OCI-LY3 (cell line): Measurements from ENCODE around the gene SLC26A11.

Experiments used
- CTCF ChIP-seq: fragments of 200-600, 300-600 bp; sonication (generic); IDR thresholded peaks from 2 replicates; pipeline ENCODE4 v1.5.1; 2014; ENCODE audit warnings: antibody characterized with exemption, low read length, low read depth
- EZH2phosphoT487 ChIP-seq: fragments of 200-600 bp; shearing (Covaris generic); IDR thresholded peaks from 2 replicates; pipeline ENCODE4 v1.6.1; 2018; ENCODE audit warnings: antibody characterized with exemption, mixed run types, low read depth

DNA sequence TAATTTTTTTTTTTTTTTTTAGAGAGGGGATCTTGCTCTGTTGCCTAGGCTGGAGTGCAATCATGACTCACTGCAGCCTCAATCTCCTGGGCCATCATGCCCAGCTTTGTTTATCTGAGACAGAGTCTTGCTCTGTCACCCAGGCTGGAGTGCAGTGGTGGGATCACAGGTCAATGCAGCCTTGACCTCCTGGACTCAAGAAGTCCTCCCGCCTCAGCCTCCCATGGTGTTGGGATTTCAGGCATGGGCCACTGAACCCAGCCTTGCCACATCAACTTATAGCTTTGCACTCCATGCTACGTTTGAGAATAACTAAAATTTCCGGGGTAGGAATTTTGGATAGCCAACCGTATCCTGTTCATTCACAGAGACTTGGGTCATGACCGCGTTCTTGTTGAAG, 71.0 kb downstream of the SLC26A11 start:
- TF ChIP-seq EZH2phosphoT487 = no peak
- no peak for TF ChIP-seq CTCF
